NCI-H2171 (cell line): ENCODE data around the gene HDAC10.

Experiments
- DNase-seq: peaks from one replicate; lab custom pipeline; 2025; lab: John Stamatoyannopoulos, UW

The HDAC10 gene

DNA sequence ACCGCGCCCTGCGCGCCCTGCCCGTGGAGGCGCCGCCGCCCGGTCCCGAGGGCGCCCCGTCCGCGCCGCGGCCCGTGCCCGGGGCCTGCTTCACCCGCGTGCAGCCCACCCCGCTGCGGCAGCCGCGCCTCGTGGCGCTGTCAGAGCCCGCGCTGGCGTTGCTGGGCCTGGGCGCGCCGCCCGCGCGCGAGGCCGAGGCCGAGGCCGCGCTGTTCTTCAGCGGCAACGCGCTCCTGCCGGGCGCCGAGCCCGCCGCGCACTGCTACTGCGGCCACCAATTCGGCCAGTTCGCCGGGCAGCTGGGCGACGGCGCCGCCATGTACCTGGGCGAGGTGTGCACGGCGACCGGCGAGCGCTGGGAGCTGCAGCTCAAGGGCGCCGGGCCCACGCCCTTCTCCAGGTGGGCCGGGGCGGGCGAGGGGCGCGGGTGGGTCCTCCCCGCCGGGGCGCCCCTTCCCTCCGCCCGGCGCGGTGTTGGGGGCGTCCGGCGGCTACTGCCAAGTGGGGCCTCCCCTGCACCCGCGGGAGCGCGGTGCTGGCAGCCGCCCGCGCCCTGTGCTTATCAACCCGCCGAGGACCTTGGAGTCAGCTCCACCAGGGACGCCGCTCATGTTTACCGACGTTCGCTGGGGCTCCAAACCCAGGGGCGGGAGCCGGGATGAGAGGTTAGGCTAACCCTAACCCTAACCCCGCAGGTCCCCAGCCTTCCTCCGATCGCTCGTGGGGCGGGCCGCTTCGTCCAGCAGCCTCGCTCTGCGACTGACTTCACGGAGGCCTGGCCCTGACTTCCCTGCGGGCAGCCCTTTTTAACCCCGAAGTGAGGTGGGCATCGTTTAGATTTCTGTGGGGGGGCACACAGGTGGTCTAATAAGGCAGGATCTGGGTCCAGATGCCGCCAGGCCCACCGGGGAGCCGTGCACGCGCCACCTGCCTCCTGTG lies 49.6 kb downstream of the HDAC10 start:
- no peak for DNase-seq

DNA sequence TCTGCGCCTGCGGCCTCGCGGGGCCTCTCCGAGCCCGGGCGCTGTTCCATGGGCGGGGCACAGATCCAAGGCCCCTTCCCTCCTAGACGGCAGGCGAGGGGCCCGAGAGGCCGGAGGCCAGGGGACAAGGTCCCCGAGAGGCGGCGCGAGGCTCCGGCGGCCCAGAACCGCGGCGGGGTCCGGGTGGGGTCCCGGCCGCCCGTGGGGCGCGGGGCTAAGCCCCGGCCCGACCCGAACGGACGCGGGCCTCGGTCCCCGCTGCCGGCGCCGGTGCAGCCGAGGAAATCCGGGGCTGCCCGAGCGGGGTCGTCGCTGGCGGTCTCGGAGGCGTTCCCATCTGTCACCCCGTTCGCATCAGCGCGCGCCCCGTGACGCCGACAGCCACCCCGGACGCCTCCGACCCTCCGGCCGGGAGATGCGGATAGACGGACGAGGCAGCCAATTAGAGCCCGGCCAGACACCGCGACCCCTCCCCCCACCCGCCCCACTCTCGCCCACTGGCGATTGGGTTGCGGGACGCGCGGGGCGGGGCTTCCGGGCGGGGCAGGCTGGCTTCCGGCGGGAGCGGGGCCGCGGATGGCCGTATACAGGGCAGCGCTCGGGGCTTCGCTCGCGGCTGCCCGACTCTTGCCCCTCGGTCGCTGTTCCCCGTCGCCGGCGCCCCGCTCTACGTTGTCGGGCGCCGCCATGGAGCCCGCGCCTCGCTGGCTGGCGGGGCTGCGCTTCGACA lies 50.4 kb downstream of the HDAC10 start, which contains the start of gene SELENOO:
Gene SELENOO, plus strand, starts transcription at position 551 of the 730 bp plus-strand sequence. Its CDS starts 26 bp downstream, at position 577.
- DNase-seq = peak; percentile 95

DNA sequence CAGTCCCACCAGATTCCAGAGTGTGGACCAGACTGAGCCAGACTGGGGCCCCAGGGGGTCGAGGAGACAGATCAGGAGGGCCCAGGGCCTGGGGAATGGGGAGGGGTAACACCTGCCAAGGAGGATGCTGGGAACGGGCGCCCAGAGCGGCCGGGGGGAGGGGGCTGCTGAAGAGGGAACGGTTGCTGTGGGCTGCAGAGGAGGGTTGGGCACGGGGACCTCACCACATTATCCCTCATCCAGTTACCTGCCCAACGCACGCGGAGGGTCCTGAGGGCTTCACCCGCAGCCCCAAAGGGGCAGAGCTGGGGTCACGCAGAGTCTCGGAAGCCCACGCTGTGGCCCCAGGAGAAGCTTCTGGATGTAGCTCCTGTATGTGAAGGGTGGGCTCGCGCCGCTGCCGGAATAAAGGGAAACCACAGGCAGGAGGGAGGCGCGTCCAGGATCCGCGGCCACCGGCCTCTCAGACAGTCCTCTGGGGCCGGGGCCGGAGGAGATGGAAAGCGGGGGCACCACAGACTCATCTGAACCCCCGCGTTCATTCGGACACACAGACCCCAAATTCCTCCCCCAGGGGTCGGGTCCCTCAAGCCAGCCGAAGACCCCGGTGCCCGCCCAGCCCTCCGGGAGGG lies 51.1 kb downstream of the HDAC10 start:
- DNase-seq = no peak

DNA sequence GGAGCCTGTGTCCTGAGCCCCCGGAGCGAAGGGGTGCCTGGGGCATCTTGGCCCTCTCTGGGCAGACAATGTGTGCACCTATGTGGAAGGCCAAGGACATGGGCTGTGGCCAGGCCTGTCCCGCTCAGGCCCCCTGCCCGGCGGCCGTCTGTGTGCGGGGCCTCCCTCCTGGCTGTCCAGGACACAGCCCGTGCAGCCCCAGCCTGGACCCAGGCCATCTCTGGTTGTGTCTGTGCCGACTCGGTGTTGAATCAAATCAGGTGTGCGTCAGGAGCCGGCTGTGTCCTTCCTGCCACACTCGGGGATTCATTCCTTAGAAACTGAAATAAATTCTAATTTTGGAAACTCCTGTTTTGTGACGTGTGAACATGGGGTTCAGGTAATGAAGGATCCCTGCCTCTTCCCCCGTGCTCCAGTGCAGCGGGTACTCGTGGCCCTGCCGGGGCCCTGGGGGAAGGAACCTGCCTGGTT lies 51.8 kb downstream of the HDAC10 start:
- no peak for DNase-seq

DNA sequence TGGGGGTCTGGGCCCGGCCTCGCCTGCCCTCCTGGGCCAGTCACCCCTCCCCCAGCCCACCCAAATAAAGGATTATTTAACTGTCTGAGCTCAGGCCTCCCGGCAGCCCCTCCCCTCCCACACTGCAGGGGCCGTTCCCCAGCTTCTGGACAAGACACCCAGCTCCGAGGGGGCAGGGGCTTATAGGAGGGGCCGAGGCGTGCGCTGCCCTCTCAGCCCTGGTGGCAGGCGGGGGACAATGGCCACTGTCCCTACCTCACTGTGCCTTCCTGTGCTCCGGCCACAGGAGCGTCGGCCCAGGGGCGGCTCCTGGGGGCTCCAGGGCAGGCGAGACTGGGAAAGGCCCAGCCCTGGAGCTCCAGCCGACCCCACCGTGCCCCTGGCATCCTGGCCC lies 52.4 kb downstream of the HDAC10 start:
- no peak for DNase-seq

DNA sequence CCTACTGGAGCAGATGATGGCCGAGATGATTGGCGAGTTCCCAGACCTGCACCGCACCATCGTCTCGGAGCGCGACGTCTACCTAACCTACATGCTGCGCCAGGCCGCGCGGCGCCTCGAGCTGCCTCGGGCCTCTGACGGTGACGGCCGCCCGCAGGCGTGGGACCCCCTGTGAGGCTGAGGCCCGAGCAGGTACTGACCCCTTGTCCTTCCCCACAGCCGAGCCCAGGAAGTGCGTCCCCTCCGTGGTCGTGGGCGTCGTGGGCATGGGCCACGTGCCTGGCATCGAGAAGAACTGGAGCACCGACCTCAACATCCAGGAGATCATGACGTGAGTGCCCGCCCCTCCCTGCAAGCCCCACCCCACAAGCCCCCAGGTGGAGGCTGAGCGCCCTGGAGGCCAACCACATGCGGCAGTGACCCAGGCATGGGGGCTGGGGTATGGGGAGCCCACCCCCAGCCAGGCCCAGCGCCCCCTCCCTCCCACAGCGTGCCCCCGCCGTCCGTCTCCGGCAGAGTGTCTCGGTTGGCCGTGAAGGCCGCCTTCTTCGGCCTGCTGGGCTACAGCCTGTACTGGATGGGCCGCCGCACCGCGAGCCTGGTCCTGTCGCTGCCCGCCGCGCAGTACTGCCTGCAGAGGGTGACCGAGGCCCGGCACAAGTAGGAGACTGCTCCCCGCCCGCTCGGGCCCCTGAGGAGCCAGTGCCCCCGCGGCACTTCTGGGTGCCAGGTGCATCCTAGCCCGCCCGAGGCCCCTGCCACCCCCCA lies 53.0 kb downstream of the HDAC10 start:
- DNase-seq = no peak

DNA sequence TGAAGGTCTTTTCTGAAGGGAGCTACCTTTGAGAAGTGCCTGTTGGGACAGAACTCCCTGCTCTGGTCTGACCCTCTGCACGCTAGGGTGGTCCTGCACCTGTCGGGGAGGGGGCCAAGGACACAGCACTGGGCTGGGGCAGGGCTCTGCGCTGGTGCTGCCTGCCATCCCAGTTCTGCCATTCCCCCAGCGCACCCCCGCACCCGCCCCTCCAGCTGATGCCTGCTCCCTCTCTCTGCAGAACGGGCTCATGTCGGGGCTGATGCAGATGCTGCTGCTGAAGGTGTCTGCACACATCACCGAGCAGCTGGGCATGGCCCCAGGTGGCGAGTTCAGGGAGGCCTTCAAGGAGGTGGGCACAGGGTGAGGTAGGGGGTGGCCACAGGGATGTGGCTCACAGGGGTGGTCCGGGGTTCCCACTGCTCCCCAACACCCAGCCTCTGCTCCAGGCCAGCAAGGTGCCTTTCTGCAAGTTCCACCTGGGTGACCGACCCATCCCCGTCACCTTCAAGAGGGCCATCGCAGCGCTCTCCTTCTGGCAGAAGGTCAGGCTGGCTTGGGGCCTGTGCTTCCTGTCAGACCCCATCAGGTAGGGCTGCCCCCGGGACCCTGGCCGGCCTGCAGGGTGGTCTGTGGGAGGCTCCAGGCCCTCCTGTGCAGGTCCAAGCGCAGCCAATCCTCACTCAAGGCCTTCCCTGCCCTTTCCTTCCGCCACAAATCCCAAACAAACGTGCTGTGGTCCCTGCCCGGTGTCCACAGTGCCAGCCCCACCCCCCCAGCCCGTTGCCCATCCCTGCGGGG lies 53.9 kb downstream of the HDAC10 start:
- DNase-seq = no peak

DNA sequence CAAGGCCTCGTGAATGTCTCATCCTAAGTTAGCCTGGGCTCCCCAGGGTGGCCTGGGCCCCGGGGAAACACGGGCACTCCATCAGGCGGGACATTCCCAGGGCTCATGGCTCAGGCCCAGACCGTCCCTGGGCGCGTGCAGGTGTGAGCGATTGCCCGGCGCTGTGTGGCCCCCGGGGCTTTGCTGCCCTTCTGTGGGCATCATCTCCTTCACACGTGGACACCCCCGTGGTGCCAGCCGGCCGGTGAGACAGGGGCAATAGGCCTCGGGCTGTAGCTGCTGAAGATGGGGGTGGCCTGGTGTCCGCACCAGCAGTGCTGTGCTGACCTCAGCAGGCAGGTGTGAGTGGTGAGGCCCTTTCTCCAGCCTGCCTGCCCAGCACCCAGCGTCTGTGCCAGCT lies 54.8 kb downstream of the HDAC10 start:
- DNase-seq = no peak
